ENCODE data around the gene ZBTB11.

DNA sequence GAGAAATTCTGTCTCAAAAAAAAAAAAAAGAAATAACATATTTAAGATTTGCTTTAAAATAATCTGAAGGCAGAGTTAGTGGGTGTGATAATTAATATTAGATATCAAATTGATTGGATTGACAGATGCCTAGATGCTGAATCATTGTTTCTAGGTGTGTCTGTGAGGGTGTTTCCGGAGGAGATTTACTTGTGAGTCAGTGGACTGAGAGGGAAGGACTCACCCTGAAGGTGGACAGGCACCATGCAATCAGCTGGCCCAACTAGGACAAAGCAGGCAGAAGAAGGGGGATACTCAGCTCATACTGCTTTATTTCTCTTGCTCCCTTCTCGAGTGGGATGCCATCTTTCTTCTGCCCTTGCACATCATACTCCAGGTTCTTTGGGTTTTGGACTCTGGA, 26.2 kb upstream of the ZBTB11 start:
- TF ChIP-seq, protein P1, sequence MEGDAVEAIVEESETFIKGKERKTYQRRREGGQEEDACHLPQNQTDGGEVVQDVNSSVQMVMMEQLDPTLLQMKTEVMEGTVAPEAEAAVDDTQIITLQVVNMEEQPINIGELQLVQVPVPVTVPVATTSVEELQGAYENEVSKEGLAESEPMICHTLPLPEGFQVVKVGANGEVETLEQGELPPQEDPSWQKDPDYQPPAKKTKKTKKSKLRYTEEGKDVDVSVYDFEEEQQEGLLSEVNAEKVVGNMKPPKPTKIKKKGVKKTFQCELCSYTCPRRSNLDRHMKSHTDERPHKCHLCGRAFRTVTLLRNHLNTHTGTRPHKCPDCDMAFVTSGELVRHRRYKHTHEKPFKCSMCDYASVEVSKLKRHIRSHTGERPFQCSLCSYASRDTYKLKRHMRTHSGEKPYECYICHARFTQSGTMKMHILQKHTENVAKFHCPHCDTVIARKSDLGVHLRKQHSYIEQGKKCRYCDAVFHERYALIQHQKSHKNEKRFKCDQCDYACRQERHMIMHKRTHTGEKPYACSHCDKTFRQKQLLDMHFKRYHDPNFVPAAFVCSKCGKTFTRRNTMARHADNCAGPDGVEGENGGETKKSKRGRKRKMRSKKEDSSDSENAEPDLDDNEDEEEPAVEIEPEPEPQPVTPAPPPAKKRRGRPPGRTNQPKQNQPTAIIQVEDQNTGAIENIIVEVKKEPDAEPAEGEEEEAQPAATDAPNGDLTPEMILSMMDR (IDR thresholded peaks at IDR 0.05; ENCODE audit: poor library complexity), result no peak
- TF ChIP-seq EZH2 (IDR thresholded peaks at IDR 0.05; ENCODE audit: borderline replicate concordance), result no peak

Measured in hepatocyte (in vitro differentiated cells).